HL-60 (cell line): ENCODE data around the gene GET4.
A peak's percentile ranks its signal among the peaks of the same experiment; 100 is the strongest.
"Not testable (repeated sequence)": the region's sequence is repeated elsewhere in the genome, so short reads cannot be mapped to it uniquely, and the experiment has no call there.

Experiments used
- DNase-seq, 2 experiments: peaks; one replicate each; pipeline ENCODE4 v3.0.0-alpha.2; 2010 to 2020; ENCODE audit warnings: low read depth in 1 of 2, low spot score in 1 of 2
- H3K27ac ChIP-seq: fragments of 250-450 bp; sonication (Bioruptor Pico); replicated peaks from 2 replicates; pipeline ENCODE4 v1.5.1; 2020; ENCODE audit warnings: mild to moderate bottlenecking, moderate library complexity
- H3K27me3 ChIP-seq: fragments of 250-450 bp; sonication (Bioruptor Pico); 2 replicates; pipeline ENCODE4 v1.5.1; 2021; ENCODE audit warnings: mild to moderate bottlenecking, moderate library complexity; ENCODE audit not compliant: insufficient read depth, poor library complexity, severe bottlenecking
- H3K4me3 ChIP-seq: replicated peaks from 2 replicates; pipeline ENCODE4 v1.5.1; 2011; ENCODE audit warnings: mild to moderate bottlenecking, control low read depth, low read length; ENCODE audit not compliant: insufficient read depth
- GABPA ChIP-seq: IDR thresholded peaks from 2 replicates; pipeline ENCODE4 v1.6.1; 2012; ENCODE audit warnings: low read depth
- POLR2AphosphoS5 ChIP-seq: IDR thresholded peaks from 2 replicates; pipeline ENCODE4 v1.6.1; 2012; ENCODE audit warnings: low read depth
- SPI1 ChIP-seq: IDR thresholded peaks from 2 replicates; pipeline ENCODE4 v1.6.1; 2012; ENCODE audit warnings: low read depth, mild to moderate bottlenecking, borderline replicate concordance
- TF ChIP-seq, protein P1 (sequence below): IDR thresholded peaks from 2 replicates; pipeline ENCODE4 v1.6.1; 2012; ENCODE audit warnings: low read depth; ENCODE audit not compliant: insufficient replicate concordance
- TF ChIP-seq, protein P2 (sequence below): IDR thresholded peaks from one replicate; pipeline ENCODE4 v1.5.1; 2011; ENCODE audit warnings: low read length, control low read depth, inconsistent platforms; ENCODE audit not compliant: insufficient read depth

Gene GET4

DNA sequence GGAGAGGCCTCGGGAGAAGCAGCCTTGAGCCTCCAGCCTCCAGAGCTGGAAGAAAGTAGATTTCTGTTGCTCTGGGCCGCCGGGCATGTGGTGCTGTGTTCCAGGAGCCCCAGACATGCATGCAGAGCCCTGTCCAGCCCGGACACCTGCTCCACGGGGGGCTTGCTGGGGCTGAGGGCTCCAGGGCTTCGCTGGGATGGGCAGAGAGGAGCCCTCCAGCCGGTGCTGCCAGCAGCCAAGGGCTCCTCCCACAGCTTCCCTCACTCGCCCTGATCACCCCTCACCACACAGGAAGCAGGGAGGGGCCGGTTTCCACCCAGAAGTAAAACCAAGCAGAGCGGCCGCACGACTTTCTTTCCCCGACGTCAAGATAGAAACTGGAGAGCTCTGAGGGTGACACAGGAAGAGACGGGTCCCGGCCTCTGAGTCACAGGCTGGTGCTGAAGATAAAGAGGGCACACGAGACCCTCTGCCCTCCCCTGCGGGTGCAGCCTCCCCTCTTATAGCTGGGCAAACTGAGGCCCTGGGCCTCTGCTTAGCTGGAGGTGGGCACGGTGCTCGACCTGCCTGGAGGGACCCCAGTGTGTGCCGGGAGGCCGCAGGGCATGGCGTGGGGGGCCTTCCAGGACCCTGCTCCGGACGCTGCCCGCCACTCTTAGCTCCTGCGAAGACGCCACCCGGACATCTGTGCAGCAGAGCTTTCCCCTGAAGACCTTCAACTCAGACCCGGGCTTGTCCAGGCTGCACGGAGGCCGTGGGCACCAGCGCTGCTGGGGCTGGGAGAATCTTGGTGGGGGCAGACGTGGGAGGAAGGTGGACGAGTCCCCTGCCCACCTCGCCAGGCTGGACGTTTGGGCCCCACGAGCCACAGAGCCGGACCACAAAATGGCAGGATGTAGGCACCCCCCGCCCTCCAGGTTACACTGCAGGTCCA is 47.0 kb downstream of the GET4 start:
- peak; percentile 90 to 97 for DNase-seq
- Histone ChIP-seq H3K27me3 (no peaks in the 10 kb centered on the region), H3K4me3 (peak overlapping the region; percentile 27), H3K27ac (peak overlapping the region; percentile 80)
- TF ChIP-seq, protein P1, sequence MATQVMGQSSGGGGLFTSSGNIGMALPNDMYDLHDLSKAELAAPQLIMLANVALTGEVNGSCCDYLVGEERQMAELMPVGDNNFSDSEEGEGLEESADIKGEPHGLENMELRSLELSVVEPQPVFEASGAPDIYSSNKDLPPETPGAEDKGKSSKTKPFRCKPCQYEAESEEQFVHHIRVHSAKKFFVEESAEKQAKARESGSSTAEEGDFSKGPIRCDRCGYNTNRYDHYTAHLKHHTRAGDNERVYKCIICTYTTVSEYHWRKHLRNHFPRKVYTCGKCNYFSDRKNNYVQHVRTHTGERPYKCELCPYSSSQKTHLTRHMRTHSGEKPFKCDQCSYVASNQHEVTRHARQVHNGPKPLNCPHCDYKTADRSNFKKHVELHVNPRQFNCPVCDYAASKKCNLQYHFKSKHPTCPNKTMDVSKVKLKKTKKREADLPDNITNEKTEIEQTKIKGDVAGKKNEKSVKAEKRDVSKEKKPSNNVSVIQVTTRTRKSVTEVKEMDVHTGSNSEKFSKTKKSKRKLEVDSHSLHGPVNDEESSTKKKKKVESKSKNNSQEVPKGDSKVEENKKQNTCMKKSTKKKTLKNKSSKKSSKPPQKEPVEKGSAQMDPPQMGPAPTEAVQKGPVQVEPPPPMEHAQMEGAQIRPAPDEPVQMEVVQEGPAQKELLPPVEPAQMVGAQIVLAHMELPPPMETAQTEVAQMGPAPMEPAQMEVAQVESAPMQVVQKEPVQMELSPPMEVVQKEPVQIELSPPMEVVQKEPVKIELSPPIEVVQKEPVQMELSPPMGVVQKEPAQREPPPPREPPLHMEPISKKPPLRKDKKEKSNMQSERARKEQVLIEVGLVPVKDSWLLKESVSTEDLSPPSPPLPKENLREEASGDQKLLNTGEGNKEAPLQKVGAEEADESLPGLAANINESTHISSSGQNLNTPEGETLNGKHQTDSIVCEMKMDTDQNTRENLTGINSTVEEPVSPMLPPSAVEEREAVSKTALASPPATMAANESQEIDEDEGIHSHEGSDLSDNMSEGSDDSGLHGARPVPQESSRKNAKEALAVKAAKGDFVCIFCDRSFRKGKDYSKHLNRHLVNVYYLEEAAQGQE = peak; percentile 37
- TF ChIP-seq SPI1 (no peak), GABPA (peak; percentile 59), POLR2AphosphoS5 (peak; percentile 73)

DNA sequence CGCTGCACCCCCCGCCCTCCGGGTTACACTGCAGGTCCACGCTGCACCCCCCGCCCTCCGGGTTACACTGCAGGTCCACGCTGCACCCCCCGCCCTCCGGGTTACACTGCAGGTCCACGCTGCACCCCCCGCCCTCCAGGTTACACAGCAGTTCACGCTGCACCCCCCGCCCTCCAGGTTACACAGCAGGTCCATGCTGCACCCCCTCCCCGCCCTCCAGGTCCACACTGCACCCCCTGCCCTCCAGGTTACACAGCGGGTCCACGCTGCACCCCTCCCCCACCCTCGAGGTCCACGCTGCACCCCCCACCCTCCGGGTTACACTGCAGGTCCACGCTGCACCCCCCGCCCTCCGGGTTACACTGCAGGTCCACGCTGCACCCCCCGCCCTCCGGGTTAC is 47.7 kb downstream of the GET4 start:
- peak overlapping the region; percentile 80 for H3K27ac ChIP-seq
- H3K4me3 ChIP-seq, DNase-seq, H3K27me3 ChIP-seq: not testable (repeated sequence)

DNA sequence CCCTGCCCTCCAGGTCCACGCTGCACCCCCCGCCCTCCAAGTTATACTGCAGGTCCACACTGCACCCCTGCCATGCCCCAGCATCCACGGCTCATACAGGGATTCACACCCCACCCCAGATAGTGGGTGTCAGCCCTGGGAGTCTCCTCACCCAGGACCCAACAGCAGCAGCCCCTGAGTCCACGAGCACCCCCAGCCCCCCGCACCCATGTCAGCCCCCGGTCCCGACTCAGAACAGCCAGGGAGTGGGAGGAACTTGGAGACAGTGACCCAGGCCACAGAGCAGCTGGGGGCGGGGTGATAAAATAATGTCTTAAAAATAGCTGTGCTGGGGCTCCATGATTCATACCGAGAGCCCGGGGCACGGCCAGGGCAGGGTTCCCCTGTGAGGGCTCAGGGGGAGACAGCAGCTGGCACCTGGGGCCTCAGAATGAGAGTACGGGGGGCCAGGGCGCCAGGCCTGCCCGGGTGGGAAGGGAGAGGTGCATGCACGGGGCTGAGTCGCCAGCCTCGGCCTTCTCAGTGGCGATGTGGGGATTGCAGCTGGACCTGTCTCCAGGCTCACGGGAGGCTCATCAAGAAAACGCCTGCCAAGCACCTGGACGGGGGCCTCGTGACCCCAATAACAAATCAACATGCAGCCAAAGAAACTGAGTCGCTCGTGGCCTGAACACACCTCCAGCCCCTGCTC is 48.3 kb downstream of the GET4 start:
- Histone ChIP-seq H3K27me3 (no peaks in the 10 kb centered on the region), H3K4me3 (peak overlapping the region; percentile 8; the same call in 1 of the 2 replicates), H3K27ac (peak overlapping the region; percentile 37)
- DNase-seq = peak in 1 of 2 experiments; percentile 47
- TF ChIP-seq, protein P1 = no peak
- TF ChIP-seq SPI1 (no peak), GABPA (no peak), POLR2AphosphoS5 (no peak)
- TF ChIP-seq, protein P2, sequence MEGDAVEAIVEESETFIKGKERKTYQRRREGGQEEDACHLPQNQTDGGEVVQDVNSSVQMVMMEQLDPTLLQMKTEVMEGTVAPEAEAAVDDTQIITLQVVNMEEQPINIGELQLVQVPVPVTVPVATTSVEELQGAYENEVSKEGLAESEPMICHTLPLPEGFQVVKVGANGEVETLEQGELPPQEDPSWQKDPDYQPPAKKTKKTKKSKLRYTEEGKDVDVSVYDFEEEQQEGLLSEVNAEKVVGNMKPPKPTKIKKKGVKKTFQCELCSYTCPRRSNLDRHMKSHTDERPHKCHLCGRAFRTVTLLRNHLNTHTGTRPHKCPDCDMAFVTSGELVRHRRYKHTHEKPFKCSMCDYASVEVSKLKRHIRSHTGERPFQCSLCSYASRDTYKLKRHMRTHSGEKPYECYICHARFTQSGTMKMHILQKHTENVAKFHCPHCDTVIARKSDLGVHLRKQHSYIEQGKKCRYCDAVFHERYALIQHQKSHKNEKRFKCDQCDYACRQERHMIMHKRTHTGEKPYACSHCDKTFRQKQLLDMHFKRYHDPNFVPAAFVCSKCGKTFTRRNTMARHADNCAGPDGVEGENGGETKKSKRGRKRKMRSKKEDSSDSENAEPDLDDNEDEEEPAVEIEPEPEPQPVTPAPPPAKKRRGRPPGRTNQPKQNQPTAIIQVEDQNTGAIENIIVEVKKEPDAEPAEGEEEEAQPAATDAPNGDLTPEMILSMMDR = no peak

DNA sequence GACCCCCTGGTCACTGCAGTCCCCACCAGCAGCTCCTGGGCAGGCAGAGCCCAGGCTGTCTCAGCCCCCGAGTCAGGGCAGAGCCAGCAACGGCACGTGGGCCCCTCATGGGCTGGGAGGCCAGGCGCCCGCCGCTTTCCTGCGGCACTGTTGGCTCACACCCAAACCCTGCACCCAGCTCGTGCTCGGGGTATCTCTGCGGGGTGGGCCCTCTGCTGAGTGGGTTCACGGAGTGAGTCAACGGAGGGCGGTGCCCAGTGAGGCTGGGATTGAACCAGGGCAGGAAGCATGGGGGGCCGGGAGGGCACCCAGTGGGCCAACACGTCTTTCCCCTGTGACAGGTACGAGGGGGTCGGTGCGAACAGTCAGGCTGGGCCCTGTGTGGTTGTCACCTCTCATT is 49.2 kb downstream of the GET4 start:
- DNase-seq = no peak
- peak overlapping the region; percentile 36; the same call in 1 of the 2 replicates for H3K27ac ChIP-seq
- no peak for TF ChIP-seq GABPA
- TF ChIP-seq, protein P2 = no peak
- TF ChIP-seq, protein P1 = no peak
- H3K4me3 ChIP-seq = no peak overlapping the region
- no peaks in the 10 kb centered on the region for H3K27me3 ChIP-seq
